OCI-LY1 (cell line): ENCODE results near the gene CRTC1.

Source experiments
- EZH2 ChIP-seq: fragments of 200-600 bp; sonication (generic), shearing (Covaris generic); IDR thresholded peaks from 2 replicates; pipeline ENCODE4 v1.8.0; 2017; ENCODE audit warnings: borderline replicate concordance, mixed run types, mild to moderate bottlenecking, antibody characterized with exemption, low read length, moderate library complexity, mixed read lengths
- TF ChIP-seq, protein P1 (sequence below): fragments of 200-600 bp; sonication (generic), shearing (Covaris generic); IDR thresholded peaks from 2 replicates; pipeline ENCODE4 v1.5.1; 2017; ENCODE audit warnings: mild to moderate bottlenecking, antibody characterized with exemption, low read length, moderate library complexity, mixed read lengths

DNA sequence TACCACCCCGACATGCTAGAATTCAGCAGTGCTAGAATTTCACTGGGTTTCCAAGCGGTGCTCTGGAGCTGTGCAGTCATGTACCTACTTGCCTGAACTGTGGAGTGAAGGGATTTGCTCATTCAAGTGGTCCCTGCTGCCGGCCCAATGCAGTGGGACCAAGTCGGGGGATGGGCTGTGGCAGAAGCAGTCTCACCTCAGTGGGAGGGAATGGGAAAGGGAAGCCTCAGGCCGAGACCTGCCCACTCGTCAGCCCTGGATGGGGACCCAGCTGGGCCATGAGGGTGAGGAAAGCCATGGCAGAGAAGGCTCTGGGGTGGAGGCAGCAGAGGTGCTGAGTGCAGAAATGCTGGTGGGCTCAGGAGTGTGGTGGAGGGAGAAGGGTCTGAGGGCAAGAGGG, 31.7 kb upstream of the CRTC1 start:
- TF ChIP-seq, protein P1, sequence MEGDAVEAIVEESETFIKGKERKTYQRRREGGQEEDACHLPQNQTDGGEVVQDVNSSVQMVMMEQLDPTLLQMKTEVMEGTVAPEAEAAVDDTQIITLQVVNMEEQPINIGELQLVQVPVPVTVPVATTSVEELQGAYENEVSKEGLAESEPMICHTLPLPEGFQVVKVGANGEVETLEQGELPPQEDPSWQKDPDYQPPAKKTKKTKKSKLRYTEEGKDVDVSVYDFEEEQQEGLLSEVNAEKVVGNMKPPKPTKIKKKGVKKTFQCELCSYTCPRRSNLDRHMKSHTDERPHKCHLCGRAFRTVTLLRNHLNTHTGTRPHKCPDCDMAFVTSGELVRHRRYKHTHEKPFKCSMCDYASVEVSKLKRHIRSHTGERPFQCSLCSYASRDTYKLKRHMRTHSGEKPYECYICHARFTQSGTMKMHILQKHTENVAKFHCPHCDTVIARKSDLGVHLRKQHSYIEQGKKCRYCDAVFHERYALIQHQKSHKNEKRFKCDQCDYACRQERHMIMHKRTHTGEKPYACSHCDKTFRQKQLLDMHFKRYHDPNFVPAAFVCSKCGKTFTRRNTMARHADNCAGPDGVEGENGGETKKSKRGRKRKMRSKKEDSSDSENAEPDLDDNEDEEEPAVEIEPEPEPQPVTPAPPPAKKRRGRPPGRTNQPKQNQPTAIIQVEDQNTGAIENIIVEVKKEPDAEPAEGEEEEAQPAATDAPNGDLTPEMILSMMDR: no peak
- no peak for TF ChIP-seq EZH2
